Trophoblast cell (in vitro differentiated cells and primary cell): ENCODE data around the gene DLGAP1.

Experiments
- DNase-seq, 2 donors: peaks; one replicate each; pipeline ENCODE4 v3.0.0-alpha.2; 2016
- H2AFZ ChIP-seq: 2 replicates; pipeline ENCODE4 v1.6.1; 2013; ENCODE audit warnings: low read length, moderate library complexity, mild to moderate bottlenecking; ENCODE audit not compliant: insufficient read depth, poor library complexity
- H2AK5ac ChIP-seq: 2 replicates; pipeline ENCODE4 v1.6.1; 2013; ENCODE audit warnings: mild to moderate bottlenecking, low read length
- H2BK120ac ChIP-seq: 2 replicates; pipeline ENCODE4 v1.6.1; 2013; ENCODE audit warnings: low read length, mild to moderate bottlenecking, moderate library complexity; ENCODE audit not compliant: insufficient read depth, poor library complexity
- H2BK12ac ChIP-seq: 2 replicates; pipeline ENCODE4 v1.6.1; 2013; ENCODE audit warnings: mild to moderate bottlenecking, low read length, moderate library complexity
- H2BK5ac ChIP-seq: 2 replicates; pipeline ENCODE4 v1.6.1; 2013; ENCODE audit warnings: low read length, low read depth, moderate library complexity, mild to moderate bottlenecking; ENCODE audit not compliant: poor library complexity
- H3K14ac ChIP-seq: 2 replicates; pipeline ENCODE4 v1.6.1; 2013; ENCODE audit warnings: mild to moderate bottlenecking, low read length
- H3K18ac ChIP-seq: 2 replicates; pipeline ENCODE4 v1.6.1; 2013; ENCODE audit warnings: mild to moderate bottlenecking, low read length
- H3K23ac ChIP-seq: 2 replicates; pipeline ENCODE4 v1.6.1; 2013; ENCODE audit warnings: low read length
- H3K27ac ChIP-seq: 2 replicates; pipeline ENCODE4 v1.5.1; 2013; ENCODE audit warnings: low read depth, mild to moderate bottlenecking, inconsistent platforms, low read length, moderate library complexity
- H3K27me3 ChIP-seq: 2 replicates; pipeline ENCODE4 v1.6.1; 2013; ENCODE audit warnings: inconsistent platforms, mild to moderate bottlenecking, low read length, moderate library complexity; ENCODE audit not compliant: insufficient read depth
- H3K36me3 ChIP-seq, 2 experiments: 1 replicate in 1 of 2; 2 replicates in 1 of 2; pipeline ENCODE4 v1.6.1; 2013; ENCODE audit warnings: low read length in 2 of 2, mild to moderate bottlenecking in 2 of 2, moderate library complexity in 1 of 2; ENCODE audit not compliant: insufficient read depth in 2 of 2, control insufficient read depth in 1 of 2
- H3K4ac ChIP-seq: 2 replicates; pipeline ENCODE4 v1.6.1; 2013; ENCODE audit warnings: low read depth, mild to moderate bottlenecking, low read length, moderate library complexity
- H3K4me1 ChIP-seq, 2 experiments: 1 replicate in 1 of 2; 2 replicates in 1 of 2; pipeline ENCODE4 v1.6.1; 2013; ENCODE audit warnings: low read length in 2 of 2, mild to moderate bottlenecking in 2 of 2, moderate library complexity in 1 of 2; ENCODE audit not compliant: insufficient read depth in 2 of 2, control insufficient read depth in 1 of 2
- H3K4me2 ChIP-seq: 2 replicates; pipeline ENCODE4 v1.6.1; 2013; ENCODE audit warnings: inconsistent platforms, mild to moderate bottlenecking, low read length, moderate library complexity
- H3K4me3 ChIP-seq: 2 replicates; pipeline ENCODE4 v1.5.1; 2013; ENCODE audit warnings: mild to moderate bottlenecking, low read depth, low read length, inconsistent platforms
- H3K79me1 ChIP-seq: one replicate; pipeline ENCODE4 v1.6.1; 2013; ENCODE audit warnings: low read length
- H3K79me2 ChIP-seq: 2 replicates; pipeline ENCODE4 v1.6.1; 2013; ENCODE audit warnings: low read length, mild to moderate bottlenecking; ENCODE audit not compliant: control insufficient read depth, insufficient read depth, poor library complexity
- H3K9ac ChIP-seq: 2 replicates; pipeline ENCODE4 v1.6.1; 2013; ENCODE audit warnings: mild to moderate bottlenecking, low read length
- H3K9me3 ChIP-seq: 2 replicates; pipeline ENCODE4 v1.6.1; 2013; ENCODE audit warnings: low read depth, mild to moderate bottlenecking, control low read depth, inconsistent platforms, low read length; ENCODE audit not compliant: insufficient read depth
- H4K12ac ChIP-seq: 2 replicates; pipeline ENCODE4 v1.6.1; 2013; ENCODE audit warnings: low read depth, mild to moderate bottlenecking, low read length, moderate library complexity
- H4K8ac ChIP-seq: 2 replicates; pipeline ENCODE4 v1.6.1; 2013; ENCODE audit warnings: low read depth, mild to moderate bottlenecking, low read length, moderate library complexity
- H4K91ac ChIP-seq: one replicate; pipeline ENCODE4 v1.6.1; 2013; ENCODE audit warnings: low read depth, mild to moderate bottlenecking, low read length, moderate library complexity
- WGBS: extraction: QIAGEN DNeasy Blood & Tissue Kit; methylation state at CpG from one replicate; pipeline ENCODE4 v1.1.7; 2013; ENCODE audit warnings: missing lambda C conversion rate; ENCODE audit not compliant: insufficient read length, insufficient coverage; ENCODE audit errors: extremely low coverage; 5-methylcytosine and 5-hydroxymethylcytosine counted together

DLGAP1 gene

GRCh38 chr18:4130734-4131719, 324.1 kb downstream of the DLGAP1 start:
- no peak overlapping the region for H2AFZ ChIP-seq
- no peak overlapping the region for H3K14ac ChIP-seq
- H3K79me2 ChIP-seq: no peaks in the 10 kb centered on the region
- H3K27ac ChIP-seq: no peak overlapping the region
- H3K4me2 ChIP-seq: no peak overlapping the region
- H4K8ac ChIP-seq: no peak overlapping the region
- no peak overlapping the region for H4K12ac ChIP-seq
- H3K4ac ChIP-seq: no peak overlapping the region
- no peak overlapping the region for H2BK5ac ChIP-seq
- no peaks in the 10 kb centered on the region for H3K4me1 ChIP-seq
- no CpG with 5 or more reads among the region's 12 CpGs for WGBS
- no peaks in the 10 kb centered on the region for H3K27me3 ChIP-seq
- no peak overlapping the region for H2BK120ac ChIP-seq
- H3K23ac ChIP-seq: no peak overlapping the region
- no peaks in the 10 kb centered on the region for H3K79me1 ChIP-seq
- H3K4me3 ChIP-seq: no peak overlapping the region
- H3K9me3 ChIP-seq: no peaks in the 10 kb centered on the region
- no peaks in the 10 kb centered on the region for H3K36me3 ChIP-seq
- no peak overlapping the region for H4K91ac ChIP-seq
- H3K18ac ChIP-seq: no peak overlapping the region
- no peak overlapping the region for H2AK5ac ChIP-seq
- no peak overlapping the region for H2BK12ac ChIP-seq
- no peak for DNase-seq
- no peak overlapping the region for H3K9ac ChIP-seq

- no peaks in the 10 kb centered on the region for H3K79me2 ChIP-seq
- H3K36me3 ChIP-seq: no peaks in the 10 kb centered on the region
- no peaks in the 10 kb centered on the region for H3K79me1 ChIP-seq
- no peaks in the 10 kb centered on the region for H3K9me3 ChIP-seq
- H4K91ac ChIP-seq: no peak overlapping the region
- H4K12ac ChIP-seq: no peak overlapping the region
- no peak overlapping the region for H3K4me3 ChIP-seq
- H3K4ac ChIP-seq: no peak overlapping the region
- no peak overlapping the region for H2BK12ac ChIP-seq
- no peaks in the 10 kb centered on the region for H3K27me3 ChIP-seq
- H3K18ac ChIP-seq: no peak overlapping the region
- no peak overlapping the region for H3K14ac ChIP-seq
- WGBS: no CpG with 5 or more reads among the region's 1 CpG
- DNase-seq: no peak
- H2BK5ac ChIP-seq: no peak overlapping the region
- no peak overlapping the region for H2AFZ ChIP-seq
- H3K27ac ChIP-seq: no peak overlapping the region
- H3K4me1 ChIP-seq: peaks cover 0 to 4% of the 10 kb centered on the region in 2 experiments
- no peak overlapping the region for H2BK120ac ChIP-seq
- H3K23ac ChIP-seq: no peak overlapping the region
- no peak overlapping the region for H3K9ac ChIP-seq
- no peak overlapping the region for H3K4me2 ChIP-seq
- H2AK5ac ChIP-seq: no peak overlapping the region
- H4K8ac ChIP-seq: no peak overlapping the region
Observed at GRCh38 chr18:4126939-4127338, 328.2 kb downstream of the DLGAP1 start.

GRCh38 chr18:4125627-4126230, 329.4 kb downstream of the DLGAP1 start:
- H3K9me3 ChIP-seq: no peaks in the 10 kb centered on the region
- H3K27ac ChIP-seq: no peak overlapping the region
- H2BK12ac ChIP-seq: no peak overlapping the region
- WGBS: no CpG with 5 or more reads among the region's 6 CpGs
- no peak overlapping the region for H3K18ac ChIP-seq
- H3K4me3 ChIP-seq: no peak overlapping the region
- H3K4ac ChIP-seq: no peak overlapping the region
- no peaks in the 10 kb centered on the region for H3K36me3 ChIP-seq
- H2BK5ac ChIP-seq: no peak overlapping the region
- no peak overlapping the region for H3K4me2 ChIP-seq
- no peak overlapping the region for H4K12ac ChIP-seq
- no peak overlapping the region for H4K8ac ChIP-seq
- no peaks in the 10 kb centered on the region for H3K79me1 ChIP-seq
- H2BK120ac ChIP-seq: no peak overlapping the region
- no peaks in the 10 kb centered on the region for H3K79me2 ChIP-seq
- no peak overlapping the region for H2AFZ ChIP-seq
- DNase-seq: no peak
- no peak overlapping the region for H3K9ac ChIP-seq
- no peak overlapping the region for H2AK5ac ChIP-seq
- peak overlapping the region; percentile 35 for H4K91ac ChIP-seq
- no peaks in the 10 kb centered on the region for H3K27me3 ChIP-seq
- H3K14ac ChIP-seq: no peak overlapping the region
- H3K4me1 ChIP-seq: peaks cover 0 to 4% of the 10 kb centered on the region in 2 experiments
- no peak overlapping the region for H3K23ac ChIP-seq

- Histone ChIP-seq H3K79me2 (no peaks in the 10 kb centered on the region), H2BK5ac (no peak overlapping the region), H3K79me1 (no peaks in the 10 kb centered on the region), H3K4ac (no peak overlapping the region), H3K9ac (no peak overlapping the region), H3K27me3 (no peaks in the 10 kb centered on the region), H4K91ac (no peak overlapping the region), H3K4me1 (peaks cover 0 to 4% of the 10 kb centered on the region in 2 experiments), H3K9me3 (no peaks in the 10 kb centered on the region), H3K27ac (no peak overlapping the region), H2BK120ac (no peak overlapping the region), H4K12ac (no peak overlapping the region), H3K23ac (no peak overlapping the region), H2BK12ac (no peak overlapping the region), H3K14ac (no peak overlapping the region), H3K4me2 (no peak overlapping the region), H2AFZ (no peak overlapping the region), H3K36me3 (no peaks in the 10 kb centered on the region), H3K18ac (no peak overlapping the region), H2AK5ac (no peak overlapping the region), H3K4me3 (no peak overlapping the region), H4K8ac (no peak overlapping the region)
- DNase-seq: no peak
Observed at GRCh38 chr18:4125224-4125623, 329.9 kb downstream of the DLGAP1 start.
